Activated naive CD4-positive, alpha-beta T cell treated with anti-CD3 and anti-CD28 coated beads, Interleukin-2, amount 10 ng/mL, durations not matched to agents 7 days and 5 days (primary cell): Measurements from ENCODE around the gene SPRED3.
"Not testable (repeated sequence)": the region's sequence is repeated elsewhere in the genome, so short reads cannot be mapped to it uniquely, and the experiment has no call there.

Source experiments
- CTCF ChIA-PET: fragments of 350-600 bp; sonication (Branson Sonifier 250); formaldehyde crosslinking; loops from one replicate; lab custom pipeline; 2021; ENCODE audit warnings: antibody characterized with exemption; lab: Charles Lee
- DNase-seq: peaks from one replicate; pipeline ENCODE4 v3.0.0-alpha.2; 2020
- H3K27ac Mint-ChIP-seq: one replicate; pipeline ENCODE4 v1.8.0; 2021; ENCODE audit warnings: mild to moderate bottlenecking, moderate library complexity, mixed read lengths
- H3K27me3 Mint-ChIP-seq: one replicate; pipeline ENCODE4 v1.8.0; 2021; ENCODE audit warnings: mild to moderate bottlenecking, mixed read lengths
- H3K36me3 Mint-ChIP-seq: one replicate; pipeline ENCODE4 v1.8.0; 2021; ENCODE audit warnings: mixed read lengths
- H3K4me1 Mint-ChIP-seq: one replicate; pipeline ENCODE4 v1.8.0; 2021; ENCODE audit warnings: mixed read lengths
- H3K4me3 Mint-ChIP-seq: one replicate; pipeline ENCODE4 v1.8.0; 2021; ENCODE audit warnings: mild to moderate bottlenecking, moderate library complexity, mixed read lengths
- H3K9me3 Mint-ChIP-seq: one replicate; pipeline ENCODE4 v1.8.0; 2021; ENCODE audit warnings: mixed read lengths

Gene SPRED3

GRCh38 chr19:38405276-38405675 lies 16.8 kb downstream of the SPRED3 start:
- H3K36me3 Mint-ChIP-seq: peaks cover 15% of the 10 kb centered on the region
- no peak for DNase-seq
- no peak overlapping the region for H3K4me3 Mint-ChIP-seq
- peak overlapping the region; percentile 61 for H3K27ac Mint-ChIP-seq
- CTCF ChIA-PET: interaction anchor here (0.8 to 3.3 kb wide), 4 partner anchors 108 to 525 kb away, joined by 3 to 42 read pairs (median 3); partner anchors contain the start of genes MRPS12 and SARS2
- peaks cover 7% of the 10 kb centered on the region for H3K27me3 Mint-ChIP-seq
- peaks cover 28% of the 10 kb centered on the region for H3K4me1 Mint-ChIP-seq
- no peaks in the 10 kb centered on the region for H3K9me3 Mint-ChIP-seq

- DNase-seq: no peak
- Mint-ChIP-seq H3K9me3 (no peaks in the 10 kb centered on the region), H3K4me3 (no peak overlapping the region), H3K4me1 (peaks cover 9% of the 10 kb centered on the region), H3K27ac (no peak overlapping the region), H3K27me3 (no peaks in the 10 kb centered on the region), H3K36me3 (peaks cover 15% of the 10 kb centered on the region)
- CTCF ChIA-PET: interaction anchor here (1.2 kb wide), 1 partner anchor 106 kb away, joined by 3 read pairs; no protein-coding TSS in a partner anchor
These were observed 21.2 kb downstream of the SPRED3 start for GRCh38 chr19:38409631-38410133.

- not testable (repeated sequence) for H3K9me3 Mint-ChIP-seq, H3K36me3 Mint-ChIP-seq, H3K4me3 Mint-ChIP-seq, H3K27ac Mint-ChIP-seq, H3K27me3 Mint-ChIP-seq, H3K4me1 Mint-ChIP-seq, DNase-seq
- CTCF ChIA-PET: interaction anchor here (1.2 kb wide), 2 partner anchors 8 to 105 kb away, joined by 3 read pairs; partner anchors contain the start of gene FAM98C
These were observed 21.9 kb downstream of the SPRED3 start for GRCh38 chr19:38410407-38410806.

GRCh38 chr19:38411041-38411712 lies 22.7 kb downstream of the SPRED3 start:
- no peak overlapping the region for H3K27ac Mint-ChIP-seq
- no peak overlapping the region for H3K4me3 Mint-ChIP-seq
- DNase-seq: no peak
- peaks cover 9% of the 10 kb centered on the region for H3K36me3 Mint-ChIP-seq
- no peaks in the 10 kb centered on the region for H3K4me1 Mint-ChIP-seq
- H3K27me3 Mint-ChIP-seq: no peaks in the 10 kb centered on the region
- no peaks in the 10 kb centered on the region for H3K9me3 Mint-ChIP-seq
- CTCF ChIA-PET: interaction anchor here (1.2 kb wide), 2 partner anchors 9 to 104 kb away, joined by 3 read pairs; partner anchors contain the start of gene FAM98C

- H3K4me3 Mint-ChIP-seq, H3K9me3 Mint-ChIP-seq, H3K4me1 Mint-ChIP-seq, H3K27ac Mint-ChIP-seq, H3K36me3 Mint-ChIP-seq, H3K27me3 Mint-ChIP-seq, DNase-seq, CTCF ChIA-PET: not testable (repeated sequence)
These were observed 23.4 kb downstream of the SPRED3 start for GRCh38 chr19:38411898-38412297.

- Mint-ChIP-seq H3K27ac (no peak overlapping the region), H3K4me1 (peaks cover 11% of the 10 kb centered on the region), H3K27me3 (peaks cover under 1% of the 10 kb centered on the region), H3K4me3 (no peak overlapping the region), H3K9me3 (no peaks in the 10 kb centered on the region), H3K36me3 (peaks cover 5% of the 10 kb centered on the region)
- DNase-seq: no peak
- CTCF ChIA-PET: no interaction called here
These were observed 24.0 kb downstream of the SPRED3 start for GRCh38 chr19:38412491-38412890.

GRCh38 chr19:38412961-38413360 lies 24.5 kb downstream of the SPRED3 start:
- H3K9me3 Mint-ChIP-seq: no peaks in the 10 kb centered on the region
- H3K4me3 Mint-ChIP-seq: no peak overlapping the region
- H3K27me3 Mint-ChIP-seq: peaks cover 5% of the 10 kb centered on the region
- CTCF ChIA-PET: no interaction called here
- peaks cover 16% of the 10 kb centered on the region for H3K4me1 Mint-ChIP-seq
- DNase-seq: no peak
- peaks cover 3% of the 10 kb centered on the region for H3K36me3 Mint-ChIP-seq
- no peak overlapping the region for H3K27ac Mint-ChIP-seq

GRCh38 chr19:38413416-38413815 lies 24.9 kb downstream of the SPRED3 start:
- Mint-ChIP-seq H3K27ac (no peak overlapping the region), H3K4me1 (peaks cover 19% of the 10 kb centered on the region), H3K9me3 (no peaks in the 10 kb centered on the region), H3K36me3 (peaks cover 3% of the 10 kb centered on the region), H3K27me3 (peaks cover 7% of the 10 kb centered on the region), H3K4me3 (no peak overlapping the region)
- CTCF ChIA-PET: interaction anchor here (1.8 kb wide), 1 partner anchor 10 kb away, joined by 6 read pairs; the partner anchor contains the start of gene FAM98C
- no peak for DNase-seq

GRCh38 chr19:38417146-38417543 lies 28.6 kb downstream of the SPRED3 start:
- H3K36me3 Mint-ChIP-seq: no peaks in the 10 kb centered on the region
- DNase-seq: no peak
- CTCF ChIA-PET: interaction anchor here (1.1 to 1.9 kb wide), 3 partner anchors 9 to 217 kb away, joined by 4 to 8 read pairs (median 5); partner anchors contain the start of genes FAM98C and RASGRP4
- H3K4me3 Mint-ChIP-seq: peak overlapping the region; percentile 76
- H3K4me1 Mint-ChIP-seq: peaks cover 25% of the 10 kb centered on the region
- no peaks in the 10 kb centered on the region for H3K9me3 Mint-ChIP-seq
- H3K27me3 Mint-ChIP-seq: peaks cover 26% of the 10 kb centered on the region
- peak overlapping the region; percentile 81 for H3K27ac Mint-ChIP-seq

- Mint-ChIP-seq H3K36me3 (no peaks in the 10 kb centered on the region), H3K27me3 (peaks cover 28% of the 10 kb centered on the region), H3K9me3 (no peaks in the 10 kb centered on the region), H3K27ac (peak overlapping the region; percentile 81), H3K4me3 (peak overlapping the region; percentile 76), H3K4me1 (peaks cover 25% of the 10 kb centered on the region)
- CTCF ChIA-PET: interaction anchor here (1.1 to 1.9 kb wide), 2 partner anchors 9 to 15 kb away, joined by 5 to 8 read pairs; partner anchors contain the start of genes FAM98C and RASGRP4
- DNase-seq: peak; percentile 79
These were observed 29.3 kb downstream of the SPRED3 start for GRCh38 chr19:38417544-38418506.

- Mint-ChIP-seq H3K4me3 (no peak overlapping the region), H3K36me3 (no peaks in the 10 kb centered on the region), H3K9me3 (no peaks in the 10 kb centered on the region), H3K27me3 (peaks cover 31% of the 10 kb centered on the region), H3K4me1 (peaks cover 30% of the 10 kb centered on the region), H3K27ac (no peak overlapping the region)
- DNase-seq: no peak
- CTCF ChIA-PET: interaction anchor here (3.5 kb wide), 1 partner anchor 18 kb away, joined by 9 read pairs; the partner anchor contains the start of gene FAM98C
These were observed 32.4 kb downstream of the SPRED3 start for GRCh38 chr19:38420935-38421334.

- Mint-ChIP-seq H3K9me3 (no peaks in the 10 kb centered on the region), H3K4me3 (no peak overlapping the region), H3K27me3 (peaks cover 31% of the 10 kb centered on the region), H3K27ac (no peak overlapping the region), H3K36me3 (no peaks in the 10 kb centered on the region), H3K4me1 (peaks cover 30% of the 10 kb centered on the region)
- no peak for DNase-seq
- CTCF ChIA-PET: interaction anchor here (3.5 kb wide), 1 partner anchor 19 kb away, joined by 9 read pairs; the partner anchor contains the start of gene FAM98C
These were observed 33.4 kb downstream of the SPRED3 start for GRCh38 chr19:38421856-38422255.

GRCh38 chr19:38422438-38422837 lies 33.9 kb downstream of the SPRED3 start:
- Mint-ChIP-seq H3K36me3 (no peaks in the 10 kb centered on the region), H3K4me3 (no peak overlapping the region), H3K27ac (no peak overlapping the region), H3K4me1 (peaks cover 29% of the 10 kb centered on the region), H3K9me3 (no peaks in the 10 kb centered on the region), H3K27me3 (peaks cover 31% of the 10 kb centered on the region)
- DNase-seq: no peak
- CTCF ChIA-PET: interaction anchor here (3.5 kb wide), 1 partner anchor 19 kb away, joined by 9 read pairs; the partner anchor contains the start of gene FAM98C

- Mint-ChIP-seq H3K4me1 (peaks cover 23% of the 10 kb centered on the region), H3K4me3 (no peak overlapping the region), H3K27me3 (peaks cover 28% of the 10 kb centered on the region), H3K9me3 (no peaks in the 10 kb centered on the region), H3K36me3 (no peaks in the 10 kb centered on the region), H3K27ac (no peak overlapping the region)
- CTCF ChIA-PET: no interaction called here
- DNase-seq: no peak
These were observed 35.8 kb downstream of the SPRED3 start for GRCh38 chr19:38424272-38424671.
